Keratinocyte (primary cell): ENCODE data around the gene CYFIP1. TPM values are rescaled to one million over a fixed set of nuclear protein-coding genes. Genes with fewer than 3 reads are reported as not detected.

ENCODE experiments used
- DNase-seq: peaks from one replicate; pipeline ENCODE4 v3.0.0-alpha.2; 2011; ENCODE audit warnings: low read depth, missing footprints, low spot score
- FAIRE-seq: peaks from 2 replicates; lab custom pipeline; 2011; peaks lifted over from hg19 to GRCh38; lab: Jason Lieb, UNC
- H2AFZ ChIP-seq: 2 replicates; pipeline ENCODE4 v1.6.0; 2012; ENCODE audit warnings: low read length, control low read depth, inconsistent platforms; ENCODE audit not compliant: control insufficient read depth
- H3K27ac ChIP-seq: 2 replicates; pipeline ENCODE4 v1.5.1; 2011; ENCODE audit warnings: low read length; ENCODE audit not compliant: control insufficient read depth, insufficient read depth
- H3K27me3 ChIP-seq: 3 replicates; pipeline ENCODE4 v1.6.0; 2011; ENCODE audit warnings: low read length; ENCODE audit not compliant: control insufficient read depth, insufficient read depth; ENCODE audit errors: extremely low read depth
- H3K36me3 ChIP-seq, 2 experiments: 2 replicates in 1 of 2; 3 replicates in 1 of 2; pipeline ENCODE4 v1.5.1; 2011; ENCODE audit warnings: low read length in 2 of 2, mild to moderate bottlenecking in 1 of 2; ENCODE audit not compliant: control insufficient read depth in 2 of 2, insufficient read depth in 2 of 2; ENCODE audit errors: extremely low read depth in 1 of 2
- H3K4me1 ChIP-seq: 3 replicates; pipeline ENCODE4 v1.5.1; 2011; ENCODE audit warnings: low read length; ENCODE audit not compliant: control insufficient read depth, insufficient read depth; ENCODE audit errors: extremely low read depth
- H3K4me2 ChIP-seq: 3 replicates; pipeline ENCODE4 v1.6.0; 2011; ENCODE audit warnings: low read depth, low read length; ENCODE audit not compliant: control insufficient read depth, insufficient read depth; ENCODE audit errors: extremely low read depth
- H3K4me3 ChIP-seq, 3 experiments: fragments of 200-600 bp in 1 of 3; sonication (generic) in 1 of 3; 2 replicates in 2 of 3; 3 replicates in 1 of 3; pipeline ENCODE4 v1.5.1; 2011 to 2016; ENCODE audit warnings: low read length in 3 of 3, mild to moderate bottlenecking in 3 of 3, control low read depth in 2 of 3, inconsistent platforms in 1 of 3, low read depth in 1 of 3, mixed read lengths in 1 of 3, mixed run types in 1 of 3, moderate library complexity in 1 of 3; ENCODE audit not compliant: control insufficient read depth in 2 of 3, insufficient read depth in 2 of 3; ENCODE audit errors: extremely low read depth in 1 of 3
- H3K79me2 ChIP-seq: 2 replicates; pipeline ENCODE4 v1.6.0; 2012; ENCODE audit warnings: low read length; ENCODE audit not compliant: control insufficient read depth, insufficient read depth
- H3K9ac ChIP-seq: 3 replicates; pipeline ENCODE4 v1.6.0; 2011; ENCODE audit warnings: low read length; ENCODE audit not compliant: control insufficient read depth, insufficient read depth; ENCODE audit errors: extremely low read depth
- H3K9me1 ChIP-seq: 3 replicates; pipeline ENCODE4 v1.6.0; 2011; ENCODE audit warnings: low read length; ENCODE audit not compliant: control insufficient read depth, insufficient read depth; ENCODE audit errors: extremely low read depth
- H3K9me3 ChIP-seq: 2 replicates; pipeline ENCODE4 v1.5.1; 2012; ENCODE audit warnings: low read depth, low read length; ENCODE audit not compliant: control insufficient read depth
- H4K20me1 ChIP-seq: 3 replicates; pipeline ENCODE4 v1.6.0; 2011; ENCODE audit warnings: low read length; ENCODE audit not compliant: control insufficient read depth, insufficient read depth; ENCODE audit errors: extremely low read depth
- EZH2 ChIP-seq: IDR thresholded peaks from one replicate; pipeline ENCODE4 v1.6.1; 2012; ENCODE audit warnings: inconsistent platforms, mild to moderate bottlenecking, low read length, moderate library complexity
- dilution Hi-C: fragments of 300-500 bp; cut with MboI; formaldehyde crosslinking; loops from one replicate; pipeline ENCODE4 v1.7.0; 2020; ENCODE audit warnings: low sequenced_read_pairs; ENCODE audit not compliant: extremely low pct_ligation_motif_present
- polyA plus RNA-seq, 5 experiments: library from polyadenylated mRNA; depleted of rRNA in 3 of 5; stranded (reverse) in 3 of 5; stranded (forward) in 1 of 5; unstranded in 1 of 5; fragments of >200 nt; gene quantifications; 1 replicate in 1 of 5; 2 replicates in 3 of 5; 3 replicates in 1 of 5; pipeline versions ENCODE4 v1.2.1 to v1.2.3, GENCODE V29; 2011 to 2012; ENCODE audit warnings: missing spikeins in 2 of 5, low read depth in 1 of 5, low replicate concordance in 1 of 5
- TF ChIP-seq, protein P1 (sequence below), 3 experiments: IDR thresholded peaks in 1 of 3; conservative IDR thresholded peaks in 1 of 3; optimal IDR thresholded peaks in 1 of 3; 2 replicates in 2 of 3; 3 replicates in 1 of 3; pipeline versions ENCODE3 to v1.5.1; 2011; ENCODE audit warnings: low read length in 3 of 3, mild to moderate bottlenecking in 3 of 3, moderate library complexity in 2 of 3, control low read depth in 1 of 3, inconsistent platforms in 1 of 3; ENCODE audit not compliant: insufficient read depth in 2 of 3; ENCODE audit errors: extremely low read depth in 1 of 3

CYFIP1 gene
- polyA plus RNA-seq, 1 donor (not counting 4 experiments of a cell fraction or from before 2014, with no cell fraction given), result 72.3 TPM

DNA sequence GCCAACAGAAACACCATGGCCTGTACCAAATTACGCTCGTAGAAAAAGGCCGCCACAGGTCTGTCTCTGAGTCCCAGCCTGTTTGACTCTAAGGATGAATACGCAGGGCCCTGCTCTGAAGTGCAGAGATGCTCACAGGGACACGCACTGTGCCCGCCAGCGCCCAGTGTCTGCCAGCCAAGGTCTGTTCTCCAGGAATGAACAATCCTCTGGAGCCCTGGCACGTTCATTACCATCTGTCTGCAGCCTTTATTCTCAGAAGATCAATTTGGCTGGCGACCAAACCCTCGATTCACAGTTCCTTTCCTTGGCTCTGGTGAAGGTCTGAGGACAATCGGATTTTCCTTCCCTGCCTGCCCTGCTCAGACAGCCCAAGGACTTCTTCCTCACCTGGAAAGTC, 75.4 kb downstream of the CYFIP1 start:
- Histone ChIP-seq H3K4me2 (no peak overlapping the region), H3K9me3 (no peaks in the 10 kb centered on the region), H3K27ac (no peak overlapping the region), H3K9ac (no peak overlapping the region), H3K9me1 (no peaks in the 10 kb centered on the region), H2AFZ (no peak overlapping the region), H4K20me1 (no peaks in the 10 kb centered on the region), H3K36me3 (peaks cover 17 to 39% of the 10 kb centered on the region in 2 experiments), H3K4me3 (no peak overlapping the region), H3K27me3 (no peaks in the 10 kb centered on the region), H3K79me2 (no peaks in the 10 kb centered on the region), H3K4me1 (no peaks in the 10 kb centered on the region)
- FAIRE-seq (no peak), DNase-seq (no peak)
- TF ChIP-seq EZH2, result no peak
- TF ChIP-seq, protein P1, sequence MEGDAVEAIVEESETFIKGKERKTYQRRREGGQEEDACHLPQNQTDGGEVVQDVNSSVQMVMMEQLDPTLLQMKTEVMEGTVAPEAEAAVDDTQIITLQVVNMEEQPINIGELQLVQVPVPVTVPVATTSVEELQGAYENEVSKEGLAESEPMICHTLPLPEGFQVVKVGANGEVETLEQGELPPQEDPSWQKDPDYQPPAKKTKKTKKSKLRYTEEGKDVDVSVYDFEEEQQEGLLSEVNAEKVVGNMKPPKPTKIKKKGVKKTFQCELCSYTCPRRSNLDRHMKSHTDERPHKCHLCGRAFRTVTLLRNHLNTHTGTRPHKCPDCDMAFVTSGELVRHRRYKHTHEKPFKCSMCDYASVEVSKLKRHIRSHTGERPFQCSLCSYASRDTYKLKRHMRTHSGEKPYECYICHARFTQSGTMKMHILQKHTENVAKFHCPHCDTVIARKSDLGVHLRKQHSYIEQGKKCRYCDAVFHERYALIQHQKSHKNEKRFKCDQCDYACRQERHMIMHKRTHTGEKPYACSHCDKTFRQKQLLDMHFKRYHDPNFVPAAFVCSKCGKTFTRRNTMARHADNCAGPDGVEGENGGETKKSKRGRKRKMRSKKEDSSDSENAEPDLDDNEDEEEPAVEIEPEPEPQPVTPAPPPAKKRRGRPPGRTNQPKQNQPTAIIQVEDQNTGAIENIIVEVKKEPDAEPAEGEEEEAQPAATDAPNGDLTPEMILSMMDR (optimal IDR thresholded peaks at IDR 0.05 in 1 of 3, IDR thresholded peaks at IDR 0.05 in 1 of 3, conservative IDR thresholded peaks at IDR 0.05 in 1 of 3; ENCODE audit: extremely low read depth in 1 of 3, insufficient read depth in 2 of 3, low read length in 3 of 3), result no peak
- dilution Hi-C loops, result no loop called here

DNA sequence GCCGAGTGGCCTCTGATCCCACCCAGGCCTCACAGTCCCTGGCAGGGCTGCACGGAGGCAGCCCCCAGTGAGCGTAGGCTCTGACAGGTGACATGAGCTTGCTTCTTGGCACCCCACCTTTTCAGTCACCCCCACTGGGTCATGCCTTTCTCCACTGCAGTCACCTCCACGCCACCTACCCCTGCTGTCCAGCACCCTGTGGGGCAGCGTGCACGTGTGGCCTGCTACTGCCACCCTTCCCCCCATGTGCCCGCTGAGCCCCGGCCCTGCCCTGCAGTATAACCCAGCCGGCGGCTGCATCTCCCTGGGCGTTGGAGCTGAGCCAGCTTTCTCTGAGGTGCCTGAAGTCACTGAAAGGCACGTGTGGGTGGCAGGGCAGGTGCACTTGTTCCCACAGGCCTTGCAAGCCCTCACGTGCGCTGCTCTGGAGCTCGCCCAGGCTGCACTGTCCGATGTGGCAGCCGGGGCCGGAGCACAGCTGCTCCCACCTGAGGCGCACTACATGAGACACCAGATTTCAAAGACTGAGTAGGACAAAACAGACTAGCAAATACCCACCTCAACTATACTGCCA, 76.1 kb downstream of the CYFIP1 start:
- no peaks in the 10 kb centered on the region for H3K9me3 ChIP-seq
- H3K4me1 ChIP-seq, result no peaks in the 10 kb centered on the region
- H3K9ac ChIP-seq, result no peak overlapping the region
- H3K27me3 ChIP-seq, result no peaks in the 10 kb centered on the region
- no peaks in the 10 kb centered on the region for H3K79me2 ChIP-seq
- no peaks in the 10 kb centered on the region for H4K20me1 ChIP-seq
- no peak overlapping the region for H3K27ac ChIP-seq
- H3K9me1 ChIP-seq, result no peaks in the 10 kb centered on the region
- DNase-seq, result no peak
- H3K4me2 ChIP-seq, result no peak overlapping the region
- dilution Hi-C loops, result no loop called here
- TF ChIP-seq, protein P1 (optimal IDR thresholded peaks at IDR 0.05 in 1 of 3, IDR thresholded peaks at IDR 0.05 in 1 of 3, conservative IDR thresholded peaks at IDR 0.05 in 1 of 3; ENCODE audit: extremely low read depth in 1 of 3, insufficient read depth in 2 of 3, low read length in 3 of 3), result no peak
- TF ChIP-seq EZH2, result no peak
- H3K36me3 ChIP-seq, result peaks cover 17 to 37% of the 10 kb centered on the region in 2 experiments
- H2AFZ ChIP-seq, result no peak overlapping the region
- FAIRE-seq, result no peak
- no peak overlapping the region for H3K4me3 ChIP-seq
